Nephron (organoid): ENCODE data around the gene OTOS.

Experiments
- H3K27ac Mint-ChIP-seq, 3 experiments: 2 replicates each; pipeline ENCODE4 v1.8.0; 2020; ENCODE audit warnings: mixed read lengths in 3 of 3, mild to moderate bottlenecking in 2 of 3, moderate library complexity in 1 of 3
- H3K27me3 Mint-ChIP-seq: 2 replicates; pipeline ENCODE4 v1.8.0; 2021; ENCODE audit warnings: low read depth, mild to moderate bottlenecking, moderate library complexity, mixed read lengths
- H3K36me3 Mint-ChIP-seq: 2 replicates; pipeline ENCODE4 v1.8.0; 2020; ENCODE audit warnings: low read depth, mixed read lengths
- H3K4me1 Mint-ChIP-seq: 2 replicates; pipeline ENCODE4 v1.8.0; 2020; ENCODE audit warnings: mixed read lengths
- H3K4me3 Mint-ChIP-seq, 3 experiments: 2 replicates each; pipeline ENCODE4 v1.8.0; 2020; ENCODE audit warnings: mild to moderate bottlenecking in 3 of 3, mixed read lengths in 3 of 3, moderate library complexity in 2 of 3
- H3K9me3 Mint-ChIP-seq: 2 replicates; pipeline ENCODE4 v1.8.0; 2020; ENCODE audit warnings: mixed read lengths
- CTCF ChIP-seq, 3 experiments: fragments of 200-600 bp; sonication (generic); IDR thresholded peaks; one replicate each; pipeline ENCODE4 v1.5.0; 2021; ENCODE audit warnings: antibody characterized with exemption in 3 of 3; ENCODE audit not compliant: unreplicated experiment in 3 of 3

OTOS gene

GRCh38 chr2:240160291-240161086, 20.0 kb upstream of the OTOS start:
- H3K4me1 Mint-ChIP-seq: peaks cover 8% of the 10 kb centered on the region
- H3K36me3 Mint-ChIP-seq: no peaks in the 10 kb centered on the region
- H3K9me3 Mint-ChIP-seq: peaks cover 2% of the 10 kb centered on the region
- H3K4me3 Mint-ChIP-seq: no peak overlapping the region
- no peak overlapping the region for H3K27ac Mint-ChIP-seq
- no peak for TF ChIP-seq CTCF (IDR thresholded peaks at IDR 0.05; ENCODE audit: unreplicated experiment in 3 of 3)
- peaks cover 12% of the 10 kb centered on the region for H3K27me3 Mint-ChIP-seq

- H3K27me3 Mint-ChIP-seq: peaks cover 12% of the 10 kb centered on the region
These were observed 18.9 kb upstream of the OTOS start for GRCh38 chr2:240159251-240159839.

DNA sequence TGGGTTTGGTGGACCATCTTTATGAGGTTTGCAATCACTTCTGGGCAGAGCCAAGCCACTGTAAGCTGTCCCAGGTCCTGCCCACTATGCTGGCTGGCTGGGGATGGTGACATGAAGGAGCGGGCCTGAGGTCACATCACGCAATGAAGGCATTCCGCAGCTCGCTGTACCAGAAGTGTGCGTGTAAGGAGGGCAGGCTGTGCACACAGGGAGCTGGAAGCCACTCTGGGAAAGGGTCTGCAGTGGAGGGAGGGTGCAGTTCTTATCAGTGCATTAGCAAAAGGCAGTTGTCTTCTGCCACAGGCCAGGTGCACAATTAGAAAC, 16.7 kb upstream of the OTOS start:
- no peak overlapping the region for H3K4me3 Mint-ChIP-seq
- no peak for TF ChIP-seq CTCF (IDR thresholded peaks at IDR 0.05; ENCODE audit: unreplicated experiment in 3 of 3)

More at GRCh38 chr2:240159251-240159839, 18.9 kb upstream of the OTOS start:
- peaks cover 2% of the 10 kb centered on the region for H3K9me3 Mint-ChIP-seq
- H3K4me1 Mint-ChIP-seq: peaks cover 10% of the 10 kb centered on the region
- no peak overlapping the region for H3K27ac Mint-ChIP-seq
- H3K4me3 Mint-ChIP-seq: no peak overlapping the region
- no peak for TF ChIP-seq CTCF (IDR thresholded peaks at IDR 0.05; ENCODE audit: unreplicated experiment in 3 of 3)
- H3K36me3 Mint-ChIP-seq: no peaks in the 10 kb centered on the region

DNA sequence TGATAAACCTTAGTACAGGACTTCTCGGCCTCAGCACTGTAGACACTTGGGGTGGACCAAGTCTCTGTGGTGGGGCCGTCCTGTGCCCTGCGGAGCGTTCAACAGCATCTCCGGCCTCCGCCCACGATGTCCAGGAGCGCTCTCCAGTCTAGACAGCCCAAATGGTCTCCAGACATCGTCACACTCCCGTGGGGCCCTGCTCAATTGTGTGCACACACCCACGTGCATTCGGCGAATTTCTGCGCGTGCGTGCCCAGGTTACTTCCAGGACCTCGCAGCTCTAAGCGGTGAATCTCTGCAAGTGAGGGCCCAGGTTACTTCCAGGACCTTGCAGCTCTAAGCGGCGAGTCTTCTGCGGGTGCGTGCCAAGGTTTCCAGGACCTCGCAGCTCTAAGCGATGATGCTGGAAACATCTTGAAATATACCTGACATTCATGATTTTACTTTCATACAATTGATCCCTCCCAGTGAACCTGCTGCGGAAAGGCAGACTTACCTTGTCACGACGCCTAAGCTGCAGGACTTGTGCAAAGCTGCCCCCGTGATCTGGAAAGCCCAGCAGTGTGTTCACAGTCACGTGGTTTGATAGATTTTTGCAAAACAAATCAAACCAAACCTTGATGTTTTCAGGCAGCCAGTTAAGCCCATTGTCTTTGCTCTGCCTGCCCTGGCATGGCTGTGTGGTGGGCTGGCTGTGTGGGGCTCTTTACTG, 16.1 kb upstream of the OTOS start:
- peaks cover 4% of the 10 kb centered on the region for H3K9me3 Mint-ChIP-seq
- no peak overlapping the region for H3K4me3 Mint-ChIP-seq
- H3K4me1 Mint-ChIP-seq: peaks cover 10% of the 10 kb centered on the region
- no peak overlapping the region for H3K27ac Mint-ChIP-seq
- no peaks in the 10 kb centered on the region for H3K36me3 Mint-ChIP-seq
- peaks cover 19% of the 10 kb centered on the region for H3K27me3 Mint-ChIP-seq
- no peak for TF ChIP-seq CTCF (IDR thresholded peaks at IDR 0.05; ENCODE audit: unreplicated experiment in 3 of 3)

More for the DNA sequence above, 16.7 kb upstream of the OTOS start:
- H3K27ac Mint-ChIP-seq: no peak overlapping the region
- H3K36me3 Mint-ChIP-seq: no peaks in the 10 kb centered on the region
- H3K4me1 Mint-ChIP-seq: peaks cover 10% of the 10 kb centered on the region
- peaks cover 15% of the 10 kb centered on the region for H3K27me3 Mint-ChIP-seq
- peaks cover 4% of the 10 kb centered on the region for H3K9me3 Mint-ChIP-seq

GRCh38 chr2:240155745-240156390, 15.4 kb upstream of the OTOS start:
- Mint-ChIP-seq H3K9me3 (peaks cover 4% of the 10 kb centered on the region), H3K36me3 (no peaks in the 10 kb centered on the region), H3K27ac (peak overlapping the region in 1 of 3 experiments; percentile 26), H3K27me3 (peaks cover 20% of the 10 kb centered on the region), H3K4me3 (no peak overlapping the region), H3K4me1 (peaks cover 10% of the 10 kb centered on the region)
- no peak for TF ChIP-seq CTCF (IDR thresholded peaks at IDR 0.05; ENCODE audit: unreplicated experiment in 3 of 3)
